Liver (tissue), 3 donors: ENCODE measurements around the gene CDPF1.

Source experiments
- CTCF ChIP-seq: fragments of 150-350 bp; IDR thresholded peaks from 2 replicates; pipeline ENCODE4 v1.5.1; 2017; ENCODE audit warnings: improper control_type of control experiment, low read depth, low read length; ENCODE audit not compliant: missing input control
- JUND ChIP-seq, 2 donors: IDR thresholded peaks; 2 replicates each; pipeline ENCODE4 v1.6.1; 2016; ENCODE audit warnings: antibody characterized with exemption in 2 of 2
- RAD21 ChIP-seq, 2 donors: IDR thresholded peaks; 2 replicates each; pipeline ENCODE4 v1.6.1; 2016; ENCODE audit warnings: antibody characterized with exemption in 2 of 2, mild to moderate bottlenecking in 2 of 2
- donor health status: healthy.
- donor health status: healthy.

GRCh38 chr22:46272196-46272595, 22.1 kb upstream of the CDPF1 start:
- TF ChIP-seq RAD21 (IDR thresholded peaks at IDR 0.05) (no peak), CTCF (no peak), JUND (IDR thresholded peaks at IDR 0.05) (no peak)
